ENCODE measurements around the gene SDHD.

DNA sequence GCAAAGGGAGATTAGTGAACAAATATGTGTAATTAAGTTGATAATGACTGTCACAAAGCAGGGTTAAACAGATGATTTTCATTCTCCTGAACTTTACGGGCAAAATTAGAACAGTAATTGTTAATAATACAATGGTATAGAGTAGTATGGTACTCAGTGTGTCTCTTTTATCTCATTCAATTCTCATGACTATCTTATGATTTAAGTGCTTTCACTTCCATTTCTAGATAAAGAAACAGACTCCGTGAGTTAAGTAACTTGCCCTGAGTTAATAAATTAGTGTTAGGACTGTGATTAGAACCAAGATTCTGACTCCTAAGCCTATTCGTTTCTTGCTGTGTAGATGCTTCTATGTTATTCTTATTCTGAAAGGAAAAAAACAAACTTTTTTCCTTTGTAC is 34.9 kb upstream of the SDHD start:
- TF ChIP-seq, protein P1, sequence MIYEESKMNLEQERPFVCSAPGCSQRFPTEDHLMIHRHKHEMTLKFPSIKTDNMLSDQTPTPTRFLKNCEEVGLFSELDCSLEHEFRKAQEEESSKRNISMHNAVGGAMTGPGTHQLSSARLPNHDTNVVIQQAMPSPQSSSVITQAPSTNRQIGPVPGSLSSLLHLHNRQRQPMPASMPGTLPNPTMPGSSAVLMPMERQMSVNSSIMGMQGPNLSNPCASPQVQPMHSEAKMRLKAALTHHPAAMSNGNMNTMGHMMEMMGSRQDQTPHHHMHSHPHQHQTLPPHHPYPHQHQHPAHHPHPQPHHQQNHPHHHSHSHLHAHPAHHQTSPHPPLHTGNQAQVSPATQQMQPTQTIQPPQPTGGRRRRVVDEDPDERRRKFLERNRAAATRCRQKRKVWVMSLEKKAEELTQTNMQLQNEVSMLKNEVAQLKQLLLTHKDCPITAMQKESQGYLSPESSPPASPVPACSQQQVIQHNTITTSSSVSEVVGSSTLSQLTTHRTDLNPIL (CRISPR knock-in tag; IDR thresholded peaks at IDR 0.05; ENCODE audit: low read depth), result no peak
- no peak for TF ChIP-seq ZC3H10 (CRISPR knock-in tag; IDR thresholded peaks at IDR 0.05)
- no peak for TF ChIP-seq ARNTL (CRISPR knock-in tag; IDR thresholded peaks at IDR 0.05; ENCODE audit: borderline replicate concordance, low read depth)
- no peak for TF ChIP-seq RARB (CRISPR knock-in tag; IDR thresholded peaks at IDR 0.05)
- TF ChIP-seq ZFP3 (CRISPR knock-in tag; IDR thresholded peaks at IDR 0.05), result no peak
- no peak for TF ChIP-seq ZNF70 (CRISPR knock-in tag; IDR thresholded peaks at IDR 0.05)
- TF ChIP-seq, protein P2, sequence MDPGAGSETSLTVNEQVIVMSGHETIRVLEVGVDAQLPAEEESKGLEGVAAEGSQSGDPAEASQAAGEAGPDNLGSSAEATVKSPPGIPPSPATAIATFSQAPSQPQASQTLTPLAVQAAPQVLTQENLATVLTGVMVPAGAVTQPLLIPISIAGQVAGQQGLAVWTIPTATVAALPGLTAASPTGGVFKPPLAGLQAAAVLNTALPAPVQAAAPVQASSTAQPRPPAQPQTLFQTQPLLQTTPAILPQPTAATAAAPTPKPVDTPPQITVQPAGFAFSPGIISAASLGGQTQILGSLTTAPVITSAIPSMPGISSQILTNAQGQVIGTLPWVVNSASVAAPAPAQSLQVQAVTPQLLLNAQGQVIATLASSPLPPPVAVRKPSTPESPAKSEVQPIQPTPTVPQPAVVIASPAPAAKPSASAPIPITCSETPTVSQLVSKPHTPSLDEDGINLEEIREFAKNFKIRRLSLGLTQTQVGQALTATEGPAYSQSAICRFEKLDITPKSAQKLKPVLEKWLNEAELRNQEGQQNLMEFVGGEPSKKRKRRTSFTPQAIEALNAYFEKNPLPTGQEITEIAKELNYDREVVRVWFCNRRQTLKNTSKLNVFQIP (CRISPR knock-in tag; IDR thresholded peaks at IDR 0.05; ENCODE audit: borderline replicate concordance, low read depth), result no peak
- TF ChIP-seq ZNF565 (CRISPR knock-in tag; conservative IDR thresholded peaks at IDR 0.05; ENCODE audit: low read depth), result no peak
- TF ChIP-seq ESRRG (CRISPR knock-in tag; IDR thresholded peaks at IDR 0.05), result no peak
- TF ChIP-seq, protein P3, sequence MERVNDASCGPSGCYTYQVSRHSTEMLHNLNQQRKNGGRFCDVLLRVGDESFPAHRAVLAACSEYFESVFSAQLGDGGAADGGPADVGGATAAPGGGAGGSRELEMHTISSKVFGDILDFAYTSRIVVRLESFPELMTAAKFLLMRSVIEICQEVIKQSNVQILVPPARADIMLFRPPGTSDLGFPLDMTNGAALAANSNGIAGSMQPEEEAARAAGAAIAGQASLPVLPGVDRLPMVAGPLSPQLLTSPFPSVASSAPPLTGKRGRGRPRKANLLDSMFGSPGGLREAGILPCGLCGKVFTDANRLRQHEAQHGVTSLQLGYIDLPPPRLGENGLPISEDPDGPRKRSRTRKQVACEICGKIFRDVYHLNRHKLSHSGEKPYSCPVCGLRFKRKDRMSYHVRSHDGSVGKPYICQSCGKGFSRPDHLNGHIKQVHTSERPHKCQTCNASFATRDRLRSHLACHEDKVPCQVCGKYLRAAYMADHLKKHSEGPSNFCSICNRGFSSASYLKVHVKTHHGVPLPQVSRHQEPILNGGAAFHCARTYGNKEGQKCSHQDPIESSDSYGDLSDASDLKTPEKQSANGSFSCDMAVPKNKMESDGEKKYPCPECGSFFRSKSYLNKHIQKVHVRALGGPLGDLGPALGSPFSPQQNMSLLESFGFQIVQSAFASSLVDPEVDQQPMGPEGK (CRISPR knock-in tag; IDR thresholded peaks at IDR 0.05; ENCODE audit: borderline replicate concordance), result no peak
- no peak for TF ChIP-seq TCF4 (CRISPR knock-in tag; IDR thresholded peaks at IDR 0.05; ENCODE audit: borderline replicate concordance)
- no peak for TF ChIP-seq TOX (CRISPR knock-in tag; IDR thresholded peaks at IDR 0.05; ENCODE audit: borderline replicate concordance)
